Aorta (tissue), 5 donors: ENCODE data around the gene PDE4C. TPM values are rescaled to one million over a fixed set of nuclear protein-coding genes. Genes with fewer than 3 reads are reported as not detected.

Experiments used
- ATAC-seq: fragments of 200-7000 bp; cut with Tn5 transposase; one replicate; pipeline ENCODE4 v1.9.1; 2022; ENCODE audit warnings: moderate library complexity; ENCODE audit not compliant: low FRiP score
- DNase-seq, 2 donors: peaks; one replicate each; pipeline ENCODE4 v3.0.0-alpha.2; 2020
- H3K27ac ChIP-seq, 2 donors: one replicate each; pipeline ENCODE4 v1.5.1; 2013; ENCODE audit warnings: low read length in 2 of 2, mild to moderate bottlenecking in 2 of 2, moderate library complexity in 2 of 2, control low read depth in 1 of 2, inconsistent platforms in 1 of 2, low read depth in 1 of 2
- H3K27me3 ChIP-seq, 2 donors: one replicate each; pipeline ENCODE4 v1.6.1; 2013; ENCODE audit warnings: control low read depth in 1 of 2, low read length in 1 of 2, mild to moderate bottlenecking in 1 of 2, moderate library complexity in 1 of 2; ENCODE audit not compliant: insufficient read depth in 2 of 2, control insufficient read depth in 1 of 2
- H3K36me3 ChIP-seq, 2 donors: one replicate each; pipeline ENCODE4 v1.6.1; 2013; ENCODE audit warnings: control low read depth in 1 of 2, low read length in 1 of 2, mild to moderate bottlenecking in 1 of 2; ENCODE audit not compliant: insufficient read depth in 2 of 2, control insufficient read depth in 1 of 2
- H3K4me1 ChIP-seq, 2 donors: one replicate each; pipeline ENCODE4 v1.6.1; 2013; ENCODE audit warnings: low read length in 2 of 2, control low read depth in 1 of 2, mild to moderate bottlenecking in 1 of 2, moderate library complexity in 1 of 2; ENCODE audit not compliant: insufficient read depth in 2 of 2, control insufficient read depth in 1 of 2
- H3K4me3 ChIP-seq, 2 donors: one replicate each; pipeline ENCODE4 v1.5.1; 2013; ENCODE audit warnings: low read length in 2 of 2, control low read depth in 1 of 2, mild to moderate bottlenecking in 1 of 2
- H3K9me3 ChIP-seq: one replicate; pipeline ENCODE4 v1.6.1; 2013; ENCODE audit warnings: mild to moderate bottlenecking, low read length; ENCODE audit not compliant: control insufficient read depth
- WGBS, 2 donors: extraction: QIAGEN DNeasy Blood & Tissue Kit; methylation state at CpG; one replicate each; pipeline ENCODE4 v1.1.7; 2013; 5-methylcytosine and 5-hydroxymethylcytosine counted together
- intact Hi-C, 2 donors: fragments of 100-400 bp; cut with DNase I; formaldehyde crosslinking; loops; one replicate each; pipeline versions ENCODE4 v1.14.2 to v1.15.0; 2022
- polyA plus RNA-seq, 2 donors: library from polyadenylated mRNA; stranded (reverse); fragments of 200-250 nt; gene quantifications; one replicate each; pipeline ENCODE4 v1.2.3, GENCODE V29; 2013
- total RNA-seq, 2 donors: library from RNA; stranded (reverse); fragmentation: NEBNext Ultra II Directional; extraction: Animal tissue kit (Norgen Biotek cat#: 25700); gene quantifications; one replicate each; pipeline ENCODE4 v1.2.1, GENCODE V29; 2021
- donor health status: healthy with polysubstance abuse.
- donor health status: Bipolar disorder and iron deficiency.
- donor health status: DM: no; HTN: no; CAD: no.
- donor health status: DM: no; HTN: no; CAD: no.
- donor health status: DM: yes; HTN: yes; CAD: no.

PDE4C gene
- total and polyA plus RNA-seq, 4 donors, result 0.03 to 2.3 (median 0.96) TPM

DNA sequence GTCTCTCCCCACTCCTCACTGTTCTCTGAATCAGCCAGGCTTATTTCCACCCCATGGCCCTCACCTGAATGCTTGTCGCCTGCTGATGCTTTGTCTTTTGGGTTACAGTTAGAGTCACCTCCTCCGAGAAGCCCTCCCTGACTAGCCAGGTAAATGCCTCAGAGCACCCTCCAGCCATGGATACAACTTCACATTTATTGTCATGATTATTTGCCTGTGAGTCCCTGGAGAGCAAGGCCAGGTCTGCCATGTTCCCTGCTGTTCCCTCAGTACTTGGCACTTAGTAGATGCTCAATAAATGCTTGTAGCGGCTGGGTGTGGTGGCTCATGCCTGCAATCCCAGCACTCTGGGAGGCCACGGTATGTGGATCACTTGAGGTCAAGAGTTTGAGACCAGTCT is 3.7 kb upstream of the PDE4C start:
- no peak for DNase-seq
- Histone ChIP-seq H3K36me3 (no peaks in the 10 kb centered on the region), H3K4me3 (no peak overlapping the region), H3K27ac (no peak overlapping the region), H3K4me1 (no peaks in the 10 kb centered on the region), H3K27me3 (no peaks in the 10 kb centered on the region), H3K9me3 (peaks cover 8% of the 10 kb centered on the region)
- WGBS, 2 donors, result 74 to 84% methylated on average over 4 of the region's 4 CpGs
- intact Hi-C loops, result no loop called here
- ATAC-seq, result no peak

GRCh38 chr19:18229474-18229873 is 3.2 kb upstream of the PDE4C start:
- WGBS, 2 donors, result 73 to 74% methylated on average over 5 of the region's 5 CpGs
- H3K27me3 ChIP-seq, result no peaks in the 10 kb centered on the region
- ATAC-seq, result no peak

DNA sequence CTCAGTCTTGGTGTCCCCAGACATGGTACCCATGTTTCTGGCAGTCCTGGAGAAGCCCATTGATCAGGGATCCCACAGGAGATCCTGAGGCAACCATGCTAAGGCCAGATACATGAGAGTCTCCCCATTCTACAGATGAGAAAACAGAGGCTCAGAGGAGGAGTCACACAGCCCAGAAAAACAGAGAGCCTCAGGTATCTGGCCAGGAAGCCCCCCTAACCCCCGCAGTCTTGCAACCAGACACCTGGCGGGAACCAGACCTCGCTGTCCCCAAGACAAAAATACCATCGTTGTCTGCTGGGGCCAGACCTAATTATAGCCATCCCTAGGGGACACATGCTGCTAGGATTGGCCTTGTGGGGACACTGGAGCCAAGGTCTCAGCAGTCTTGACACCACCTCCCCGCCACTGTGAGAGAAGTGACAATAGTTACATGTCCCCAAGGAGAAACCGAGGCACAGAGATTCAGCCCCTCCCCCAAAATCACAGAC is 1.6 kb upstream of the PDE4C start:
- WGBS, 2 donors, result 37 to 38% methylated on average over 6 of the region's 6 CpGs

More at GRCh38 chr19:18229474-18229873, 3.2 kb upstream of the PDE4C start:
- H3K9me3 ChIP-seq, result peaks cover 8% of the 10 kb centered on the region
- no peaks in the 10 kb centered on the region for H3K4me1 ChIP-seq
- no peak overlapping the region for H3K4me3 ChIP-seq
- no peak for DNase-seq
- intact Hi-C loops, result no loop called here
- no peak overlapping the region for H3K27ac ChIP-seq
- H3K36me3 ChIP-seq, result no peaks in the 10 kb centered on the region

GRCh38 chr19:18226956-18227780 is 930 bp upstream of the PDE4C start:
- Histone ChIP-seq H3K9me3 (no peaks in the 10 kb centered on the region), H3K36me3 (no peaks in the 10 kb centered on the region), H3K4me1 (no peaks in the 10 kb centered on the region), H3K27me3 (no peaks in the 10 kb centered on the region), H3K27ac (no peak overlapping the region), H3K4me3 (no peak overlapping the region)
- 84% methylated on average over 18 of the region's 18 CpGs for WGBS, 2 donors
- no peak for DNase-seq
- intact Hi-C loops, result no loop called here
- no peak for ATAC-seq

More for the DNA sequence above, 1.6 kb upstream of the PDE4C start:
- H3K9me3 ChIP-seq, result no peaks in the 10 kb centered on the region
- no peaks in the 10 kb centered on the region for H3K4me1 ChIP-seq
- no peaks in the 10 kb centered on the region for H3K27me3 ChIP-seq
- H3K36me3 ChIP-seq, result no peaks in the 10 kb centered on the region
- no peak overlapping the region for H3K27ac ChIP-seq
- intact Hi-C loops, result no loop called here
- ATAC-seq, result no peak
- no peak for DNase-seq
- H3K4me3 ChIP-seq, result no peak overlapping the region

- Histone ChIP-seq H3K27ac (no peak overlapping the region), H3K36me3 (no peaks in the 10 kb centered on the region), H3K4me1 (no peaks in the 10 kb centered on the region), H3K9me3 (no peaks in the 10 kb centered on the region), H3K4me3 (no peak overlapping the region), H3K27me3 (no peaks in the 10 kb centered on the region)
- DNase-seq (no peak), ATAC-seq (no peak)
- intact Hi-C loops, result no loop called here
- WGBS, 2 donors, result 12 to 17% methylated on average over 16 of the region's 16 CpGs
Measured at GRCh38 chr19:18225355-18225701, 910 bp downstream of the PDE4C start.

DNA sequence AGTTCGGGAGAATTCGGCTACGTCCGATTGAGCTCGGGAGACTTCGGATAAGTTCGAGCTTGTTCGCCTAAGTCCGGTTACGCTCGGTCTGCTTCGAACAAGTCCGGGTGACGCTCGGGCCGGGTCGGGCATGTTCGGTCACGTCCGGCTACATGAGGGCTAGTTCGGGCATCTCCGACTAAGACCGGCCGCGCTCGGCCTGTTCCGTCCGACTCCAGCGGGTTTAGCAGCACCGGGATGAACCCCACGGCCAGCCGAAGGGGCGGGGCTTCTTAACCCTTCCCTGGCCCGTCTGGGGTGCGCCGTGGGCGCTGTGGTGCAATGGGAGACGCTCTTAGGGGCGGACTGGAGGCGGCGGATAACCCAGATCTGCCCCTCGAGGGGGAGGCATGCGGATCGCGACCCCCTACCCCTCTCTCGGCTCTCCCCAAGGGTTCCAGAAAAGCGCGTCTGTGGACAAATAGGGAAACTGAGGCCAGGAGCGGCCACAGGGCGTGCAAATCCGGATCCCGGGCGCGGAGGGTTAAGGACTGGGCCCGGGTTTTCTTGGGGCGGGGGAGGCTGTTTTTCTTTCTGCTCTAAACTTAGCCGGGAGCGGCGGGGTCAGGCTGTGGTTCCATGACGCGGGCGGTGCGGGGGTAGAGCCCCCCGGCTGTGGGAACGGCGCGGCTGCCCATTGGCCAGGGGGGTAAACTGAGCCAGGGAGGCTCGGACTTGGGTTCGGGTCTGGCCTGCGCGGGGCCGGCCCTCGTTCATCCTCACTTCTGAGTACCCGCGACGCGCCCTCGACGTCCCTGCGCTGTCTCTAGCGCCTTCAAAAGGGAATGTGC is 1.5 kb downstream of the PDE4C start:
- ATAC-seq (peak; percentile 99), DNase-seq (peak; percentile 99 to 100)
- no peaks in the 10 kb centered on the region for H3K4me1 ChIP-seq
- H3K4me3 ChIP-seq, result no peak overlapping the region
- H3K36me3 ChIP-seq, result no peaks in the 10 kb centered on the region
- no peak overlapping the region for H3K27ac ChIP-seq
- no peaks in the 10 kb centered on the region for H3K27me3 ChIP-seq
- 1% methylated on average over 76 to 81 of the region's 81 CpGs for WGBS, 2 donors
- intact Hi-C loops, result no loop called here
- H3K9me3 ChIP-seq, result no peaks in the 10 kb centered on the region

GRCh38 chr19:18223860-18224524 is 2.2 kb downstream of the PDE4C start:
- 6 to 8% methylated on average over 39 of the region's 39 CpGs for WGBS, 2 donors
- H3K27ac ChIP-seq, result no peak overlapping the region

GRCh38 chr19:18221815-18222725 is 4.2 kb downstream of the PDE4C start:
- DNase-seq (no peak), ATAC-seq (no peak)
- Histone ChIP-seq H3K4me3 (no peak overlapping the region), H3K36me3 (no peaks in the 10 kb centered on the region), H3K4me1 (no peaks in the 10 kb centered on the region), H3K27ac (no peak overlapping the region), H3K9me3 (no peaks in the 10 kb centered on the region), H3K27me3 (no peaks in the 10 kb centered on the region)
- intact Hi-C loops, result no loop called here
- WGBS, 2 donors, result 87 to 89% methylated on average over 23 to 25 of the region's 25 CpGs

More at GRCh38 chr19:18223860-18224524, 2.2 kb downstream of the PDE4C start:
- DNase-seq (peak in 1 of 2 donors; percentile 83), ATAC-seq (no peak)
- H3K9me3 ChIP-seq, result no peaks in the 10 kb centered on the region
- H3K4me3 ChIP-seq, result no peak overlapping the region
- no peaks in the 10 kb centered on the region for H3K27me3 ChIP-seq
- H3K4me1 ChIP-seq, result no peaks in the 10 kb centered on the region
- intact Hi-C loops, result no loop called here
- H3K36me3 ChIP-seq, result no peaks in the 10 kb centered on the region
